Measurements from ENCODE around the gene PSAP. TPM values are rescaled to one million over a fixed set of nuclear protein-coding genes. Genes with fewer than 3 reads are reported as not detected.
A peak's percentile ranks its signal among the peaks of the same experiment; 100 is the strongest.
"Not testable (repeated sequence)": the region's sequence is repeated elsewhere in the genome, so short reads cannot be mapped to it uniquely, and the experiment has no call there.

The PSAP gene
- polyA plus RNA-seq (ENCODE audit: insufficient read length), result 520 TPM

- peak; percentile 99 for DNase-seq
These were observed at the start of gene PSAP for GRCh38 chr10:71850743-71851464. Gene PSAP (minus strand): TSS chr10:71851251. CDS start chr10:71851221, 30 bp downstream.

GRCh38 chr10:71900441-71901180 is 49.6 kb upstream of the PSAP start:
- no peak for DNase-seq

GRCh38 chr10:71899665-71900412 is 48.8 kb upstream of the PSAP start:
- no peak for DNase-seq

GRCh38 chr10:71898346-71898745 is 47.3 kb upstream of the PSAP start:
- not testable (repeated sequence) for DNase-seq

- DNase-seq, result no peak
These were observed 42.9 kb upstream of the PSAP start for GRCh38 chr10:71893920-71894319.

GRCh38 chr10:71893258-71893815 is 42.3 kb upstream of the PSAP start:
- no peak for DNase-seq

- no peak for DNase-seq
These were observed 40.4 kb upstream of the PSAP start for GRCh38 chr10:71891437-71891836.

- no peak for DNase-seq
These were observed 38.4 kb upstream of the PSAP start for GRCh38 chr10:71889388-71889987.

- peak; percentile 72 for DNase-seq
These were observed 37.8 kb upstream of the PSAP start for GRCh38 chr10:71888623-71889387.

GRCh38 chr10:71888248-71888622 is 37.2 kb upstream of the PSAP start:
- no peak for DNase-seq

GRCh38 chr10:71887743-71888142 is 36.7 kb upstream of the PSAP start:
- no peak for DNase-seq

- no peak for DNase-seq
These were observed 32.0 kb upstream of the PSAP start for GRCh38 chr10:71882813-71883659.

- no peak for DNase-seq
These were observed 30.8 kb upstream of the PSAP start for GRCh38 chr10:71881647-71882355.

- DNase-seq, result not testable (repeated sequence)
These were observed 30.2 kb upstream of the PSAP start for GRCh38 chr10:71881307-71881624.

- DNase-seq, result no peak
These were observed 29.6 kb upstream of the PSAP start for GRCh38 chr10:71880425-71881306.

- no peak for DNase-seq
These were observed 27.4 kb upstream of the PSAP start for GRCh38 chr10:71878327-71879034.

- no peak for DNase-seq
These were observed 26.8 kb upstream of the PSAP start for GRCh38 chr10:71877821-71878220.

- not testable (repeated sequence) for DNase-seq
These were observed 23.8 kb upstream of the PSAP start for GRCh38 chr10:71874680-71875354.

Measured in hindlimb muscle (tissue), 1 donor.